ENCODE results near the gene ZNF557.

ZNF557 gene

DNA sequence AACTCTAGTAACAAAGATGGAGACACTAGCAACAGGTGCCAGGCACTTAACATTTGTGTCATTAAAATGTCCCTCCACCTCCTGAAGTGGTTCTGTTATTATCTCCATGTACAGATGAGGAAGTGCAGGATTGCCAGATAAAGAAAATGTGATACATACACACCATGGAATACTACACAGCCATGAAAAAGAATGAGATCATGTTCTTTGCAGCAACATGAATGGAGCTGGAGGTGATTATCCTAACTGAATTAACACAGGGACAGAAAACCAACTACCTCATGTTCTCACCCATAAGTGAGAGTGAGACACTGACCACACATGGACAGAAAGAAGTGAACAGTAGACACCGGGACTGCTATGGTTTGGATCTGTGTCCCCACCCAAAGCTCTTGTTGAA lies 60.5 kb downstream of the ZNF557 start:
- DNase-seq = no peak

DNA sequence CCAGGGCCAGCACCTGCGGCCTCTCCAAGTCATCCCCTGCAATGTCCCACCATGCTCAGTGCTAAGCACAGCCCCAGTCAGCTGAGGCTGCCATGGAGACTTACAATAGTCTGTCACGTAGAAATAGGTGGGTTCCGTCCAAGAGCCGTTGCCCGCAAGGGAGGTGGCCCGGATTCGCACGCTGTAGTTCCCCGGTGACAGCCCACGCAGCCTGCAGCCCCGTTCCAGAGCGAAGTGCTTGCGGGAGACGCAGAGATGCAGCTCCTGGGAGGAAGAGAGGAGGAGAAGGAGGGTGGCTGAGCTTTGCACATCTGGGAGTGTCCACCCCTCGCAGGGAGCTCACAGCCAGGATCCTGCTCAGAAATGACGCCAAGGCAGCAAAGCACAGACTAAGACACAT lies 62.6 kb downstream of the ZNF557 start:
- no peak for DNase-seq

DNA sequence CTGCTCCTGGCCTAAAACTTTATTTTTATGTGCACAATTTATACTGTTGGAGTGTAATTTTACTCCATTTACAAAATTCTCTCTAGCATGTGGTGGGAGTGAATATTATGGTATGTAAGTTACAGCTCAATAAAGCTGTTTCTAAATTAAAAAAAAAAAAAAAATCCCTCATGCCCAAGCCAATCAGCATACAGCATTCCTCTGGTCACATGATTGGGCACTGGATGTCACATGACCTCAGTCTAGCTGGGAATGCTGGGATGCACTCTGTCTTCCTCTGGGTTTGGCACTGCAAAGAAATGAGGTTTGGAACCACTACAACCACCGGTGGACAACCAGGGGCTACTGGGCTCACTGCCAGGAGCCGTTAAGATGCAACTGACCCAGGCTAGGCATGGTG lies 67.6 kb downstream of the ZNF557 start:
- DNase-seq = no peak

Measured in suppressor macrophage treated with lipopolysaccharide for 4 hours (primary cell).